HL-60 (cell line): ENCODE measurements around the gene MYOCD.

Experiments used
- CTCF ChIP-seq: IDR thresholded peaks from one replicate; pipeline ENCODE4 v1.5.1; 2011; ENCODE audit warnings: low read length, control low read depth, inconsistent platforms; ENCODE audit not compliant: insufficient read depth
- GABPA ChIP-seq: IDR thresholded peaks from 2 replicates; pipeline ENCODE4 v1.6.1; 2012; ENCODE audit warnings: low read depth
- POLR2AphosphoS5 ChIP-seq: IDR thresholded peaks from 2 replicates; pipeline ENCODE4 v1.6.1; 2012; ENCODE audit warnings: low read depth

DNA sequence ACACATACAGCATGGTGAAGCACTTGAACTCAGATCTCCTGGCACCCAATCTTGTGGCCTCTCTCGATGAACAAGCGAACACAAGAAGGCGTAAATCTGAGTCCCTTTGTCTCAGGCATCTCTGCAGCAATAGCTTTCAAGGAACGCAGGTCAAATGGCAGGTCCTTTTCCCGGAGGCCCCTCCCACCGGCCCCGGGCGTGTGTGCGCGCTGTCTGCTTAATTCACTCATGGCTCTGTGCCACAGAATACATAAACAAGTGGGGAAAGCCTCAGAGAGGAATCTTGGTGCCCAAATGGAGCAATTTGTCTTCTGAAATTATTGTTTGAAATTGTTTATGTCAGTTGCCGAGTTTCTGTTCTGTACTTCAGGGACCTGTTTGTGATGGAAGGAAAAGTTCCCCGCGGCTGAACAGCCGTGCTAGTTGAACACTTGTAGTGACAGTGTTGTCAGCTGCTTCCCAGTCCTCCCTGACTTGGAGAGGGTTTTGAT is 14.8 kb downstream of the MYOCD start:
- TF ChIP-seq POLR2AphosphoS5 (no peak), CTCF (no peak), GABPA (no peak)
